A549 (cell line): Measurements from ENCODE around the gene TSPO. TPM values are rescaled to one million over a fixed set of nuclear protein-coding genes. Genes with fewer than 3 reads are reported as not detected.

ENCODE experiments used
- ATAC-seq, 2 experiments: fragments of 200-7000 bp in 1 of 2; fragments of >200 bp in 1 of 2; cut with Nextera tagmentation in 1 of 2; cut with Tn5 transposase in 1 of 2; 3 replicates each; pipeline versions ENCODE4 v1.8.0 to v1.9.1; 2018 to 2020; ENCODE audit warnings: mild to moderate bottlenecking in 1 of 2, moderate library complexity in 1 of 2
- CTCF ChIA-PET: fragments of 300-600 bp; sonication (Branson Sonifier 250); formaldehyde crosslinking; extraction: SDS; loops from one replicate; lab custom pipeline; 2021; ENCODE audit warnings: antibody characterized with exemption, inconsistent platforms; lab: Yijun Ruan, JAX
- POLR2A ChIA-PET: fragments of 350-600 bp; formaldehyde crosslinking; extraction: SDS; loops from one replicate; lab custom pipeline; 2021; ENCODE audit warnings: antibody characterized with exemption, inconsistent platforms; lab: Yijun Ruan, JAX
- DNase-seq, 2 experiments: peaks; one replicate each; pipeline versions ENCODE4 v3.0.0 to v3.0.0-alpha.2; 2011 to 2016; ENCODE audit warnings: low read depth in 1 of 2, low spot score in 1 of 2
- FAIRE-seq: peaks from 2 replicates; lab custom pipeline; 2011; peaks lifted over from hg19 to GRCh38; lab: Jason Lieb, UNC
- H3K27ac ChIP-seq, 2 experiments: fragments of >200 bp; sonication (Bioruptor Twin); formaldehyde crosslinking; 3 replicates each; pipeline ENCODE4 v1.5.1; 2016 to 2017
- H3K4me1 ChIP-seq: fragments of >200 bp; sonication (Bioruptor Twin); formaldehyde crosslinking; 3 replicates; pipeline ENCODE4 v1.6.1; 2016
- H3K4me2 ChIP-seq: fragments of >200 bp; sonication (Bioruptor Twin); formaldehyde crosslinking; 3 replicates; pipeline ENCODE4 v1.6.1; 2016
- H3K4me3 ChIP-seq: fragments of >200 bp; sonication (Bioruptor Twin); formaldehyde crosslinking; 3 replicates; pipeline ENCODE4 v1.5.1; 2016
- H3K9me3 ChIP-seq: fragments of >200 bp; sonication (Bioruptor Twin); formaldehyde crosslinking; 3 replicates; pipeline ENCODE4 v1.6.1; 2016
- ATOH8 ChIP-seq: fragments of 250-450 bp; sonication (Bioruptor Pico); IDR thresholded peaks from 2 replicates; pipeline ENCODE4 v1.5.0; 2020; ENCODE audit warnings: low read depth, mild to moderate bottlenecking, moderate library complexity
- BCL3 ChIP-seq: fragments of >200 bp; sonication (Bioruptor Twin); formaldehyde crosslinking; IDR thresholded peaks from 3 replicates; pipeline ENCODE4 v1.6.1; 2016
- CBX2 ChIP-seq: fragments of 200-600 bp; sonication (generic); IDR thresholded peaks from 2 replicates; pipeline ENCODE4 v1.6.1; 2016; ENCODE audit warnings: low read depth, mild to moderate bottlenecking, borderline replicate concordance
- CEBPB ChIP-seq, 2 experiments: fragments of >200 bp in 1 of 2; sonication (Bioruptor Twin) in 1 of 2; formaldehyde crosslinking in 1 of 2; IDR thresholded peaks; 2 replicates each; pipeline ENCODE4 v1.6.1; 2012 to 2016
- CHD2 ChIP-seq: fragments of 150-350 bp; IDR thresholded peaks from 2 replicates; pipeline ENCODE4 v1.6.1; 2014; ENCODE audit warnings: low read length; ENCODE audit not compliant: partially characterized antibody
- CHD4 ChIP-seq: fragments of 200-600 bp; sonication (generic); IDR thresholded peaks from 2 replicates; pipeline ENCODE4 v1.6.1; 2016; ENCODE audit warnings: antibody characterized with exemption, mild to moderate bottlenecking, borderline replicate concordance
- E2F6 ChIP-seq: IDR thresholded peaks from 2 replicates; pipeline ENCODE4 v1.6.1; 2012; ENCODE audit warnings: low read depth, borderline replicate concordance
- EHMT2 ChIP-seq: fragments of 200-600 bp; sonication (generic); IDR thresholded peaks from 2 replicates; pipeline ENCODE4 v1.6.1; 2016; ENCODE audit warnings: antibody characterized with exemption, low read depth, mild to moderate bottlenecking, moderate library complexity
- GATA3 ChIP-seq: IDR thresholded peaks from 2 replicates; pipeline ENCODE4 v1.6.1; 2012; ENCODE audit warnings: borderline replicate concordance
- HEYL ChIP-seq: fragments of 250-450 bp; sonication (Bioruptor Pico); IDR thresholded peaks from 2 replicates; pipeline ENCODE4 v1.8.0; 2021; ENCODE audit warnings: mild to moderate bottlenecking, moderate library complexity
- HOXA7 ChIP-seq: fragments of 250-450 bp; sonication (Bioruptor Pico); IDR thresholded peaks from 2 replicates; pipeline ENCODE4 v1.5.0; 2020; ENCODE audit warnings: mild to moderate bottlenecking, moderate library complexity
- HOXB5 ChIP-seq: fragments of 250-450 bp; sonication (Bioruptor Pico); IDR thresholded peaks from 2 replicates; pipeline ENCODE4 v1.5.0; 2020; ENCODE audit warnings: mild to moderate bottlenecking, moderate library complexity
- JUN ChIP-seq, 2 experiments: fragments of >200 bp; sonication (Bioruptor Twin); formaldehyde crosslinking; IDR thresholded peaks; 2 replicates in 1 of 2; 3 replicates in 1 of 2; pipeline ENCODE4 v1.6.1; 2016 to 2017
- JUNB ChIP-seq: fragments of >200 bp; sonication (Bioruptor Twin); formaldehyde crosslinking; IDR thresholded peaks from 2 replicates; pipeline ENCODE4 v1.6.1; 2016
- KDM1A ChIP-seq: fragments of 200-600 bp; sonication (generic); IDR thresholded peaks from 2 replicates; pipeline ENCODE4 v1.6.1; 2016; ENCODE audit warnings: low read depth, mild to moderate bottlenecking
- KDM5A ChIP-seq: fragments of 200-600 bp; sonication (generic); IDR thresholded peaks from 2 replicates; pipeline ENCODE4 v1.6.1; 2016; ENCODE audit warnings: antibody characterized with exemption, mild to moderate bottlenecking
- MAFK ChIP-seq: fragments of 450-650 bp; IDR thresholded peaks from 2 replicates; pipeline ENCODE4 v1.6.1; 2014; ENCODE audit not compliant: partially characterized antibody
- MAZ ChIP-seq: fragments of 150-350 bp; IDR thresholded peaks from 2 replicates; pipeline ENCODE4 v1.6.1; 2014; ENCODE audit warnings: antibody characterized with exemption, low read depth, low read length, borderline replicate concordance
- RAD21 ChIP-seq, 2 experiments: fragments of >200 bp in 1 of 2; sonication (Bioruptor Twin) in 1 of 2; formaldehyde crosslinking in 1 of 2; IDR thresholded peaks in 1 of 2; conservative IDR thresholded peaks in 1 of 2; 2 replicates in 1 of 2; 3 replicates in 1 of 2; pipeline ENCODE4 v1.6.1; 2012 to 2018; ENCODE audit warnings: inconsistent platforms in 1 of 2
- REST ChIP-seq: fragments of 200-600 bp; sonication (generic); IDR thresholded peaks from 2 replicates; pipeline ENCODE4 v1.6.1; 2016; ENCODE audit warnings: antibody characterized with exemption, mild to moderate bottlenecking, moderate library complexity
- SMC3 ChIP-seq: fragments of >200 bp; sonication (Bioruptor Twin); formaldehyde crosslinking; IDR thresholded peaks from 3 replicates; pipeline ENCODE4 v1.6.1; 2018; ENCODE audit warnings: inconsistent platforms
- SREBF2 ChIP-seq: fragments of 450-650 bp; IDR thresholded peaks from 2 replicates; pipeline ENCODE4 v1.6.1; 2014; ENCODE audit warnings: mild to moderate bottlenecking, moderate library complexity
- ZFP36 ChIP-seq: fragments of 450-650 bp; IDR thresholded peaks from 2 replicates; pipeline ENCODE4 v1.6.1; 2014; ENCODE audit warnings: borderline replicate concordance; ENCODE audit not compliant: partially characterized antibody
- WGBS: methylation state at CpG from one replicate; pipeline ENCODE4 v1.1.6; 2017; ENCODE audit errors: missing lambda C conversion rate; 5-methylcytosine and 5-hydroxymethylcytosine counted together
- polyA plus RNA-seq, 4 experiments: library from polyadenylated mRNA; depleted of rRNA in 3 of 4; stranded (reverse); fragments of >200 nt; fragmentation: RNase III in 1 of 4; extraction: RNeasy Plus Mini Kit Qiagen cat#74134 plus additional on column Dnase treatment in 1 of 4; gene quantifications; 2 replicates in 3 of 4; 3 replicates in 1 of 4; pipeline ENCODE4 v1.2.3, GENCODE V29; 2011 to 2017
- TF ChIP-seq, protein P1 (sequence below): IDR thresholded peaks from 2 replicates; pipeline ENCODE4 v1.6.1; 2012
- TF ChIP-seq, protein P2 (sequence below): fragments of >200 bp; sonication (Bioruptor Twin); formaldehyde crosslinking; IDR thresholded peaks from 3 replicates; pipeline ENCODE4 v1.5.1; 2016

Gene TSPO
- polyA plus RNA-seq, 2 of the 4 experiments (the other 2 are of a cell fraction) = 43.2 to 94.4 TPM

DNA sequence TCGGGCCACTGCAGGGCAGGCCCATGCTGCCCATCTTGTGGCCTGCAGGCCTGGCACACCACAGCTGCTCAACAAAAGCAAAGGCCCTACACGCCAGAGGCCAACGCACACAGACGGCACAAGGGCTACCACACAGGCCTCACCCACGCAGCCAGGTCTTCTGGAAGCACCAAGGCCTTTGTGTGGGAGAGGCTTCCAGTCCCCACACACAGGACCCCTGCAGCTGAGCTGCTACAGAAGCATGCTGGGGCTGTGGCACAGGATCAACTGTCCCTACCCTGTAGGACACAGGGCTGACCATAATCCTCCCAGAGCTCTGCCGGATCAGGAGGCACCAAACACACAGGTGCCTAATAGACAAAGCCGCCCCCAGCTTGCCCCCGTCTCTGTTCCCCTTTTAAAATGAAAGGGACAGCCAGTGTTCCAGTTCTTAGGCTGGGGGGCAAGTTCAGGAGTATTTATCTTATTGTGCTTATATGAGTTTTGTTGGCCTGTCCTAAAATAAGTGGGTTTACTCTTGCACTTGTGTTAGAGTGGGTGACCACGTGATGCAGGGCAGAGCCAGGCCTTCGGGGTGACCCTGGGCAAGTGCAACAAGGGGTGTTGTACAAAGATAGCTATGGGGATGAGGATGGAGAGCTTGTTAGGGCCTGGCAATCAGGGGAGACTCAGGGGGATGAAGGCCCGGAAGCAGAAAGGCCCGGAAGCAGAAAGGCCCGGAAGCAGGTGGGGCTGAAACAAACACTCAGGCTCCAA, 30.1 kb downstream of the TSPO start:
- TF ChIP-seq ATOH8 (no peak), KDM1A (no peak), E2F6 (no peak), CHD4 (no peak), SMC3 (no peak), BCL3 (no peak), CEBPB (IDR thresholded peaks at IDR 0.05) (no peak), KDM5A (no peak), REST (no peak), HOXB5 (CRISPR knock-in tag) (no peak), JUN (IDR thresholded peaks at IDR 0.05) (no peak), MAZ (no peak), EHMT2 (no peak), SREBF2 (no peak)
- TF ChIP-seq, protein P1, sequence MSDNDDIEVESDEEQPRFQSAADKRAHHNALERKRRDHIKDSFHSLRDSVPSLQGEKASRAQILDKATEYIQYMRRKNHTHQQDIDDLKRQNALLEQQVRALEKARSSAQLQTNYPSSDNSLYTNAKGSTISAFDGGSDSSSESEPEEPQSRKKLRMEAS = no peak
- CTCF ChIA-PET = no interaction called here
- FAIRE-seq = no peak

DNA sequence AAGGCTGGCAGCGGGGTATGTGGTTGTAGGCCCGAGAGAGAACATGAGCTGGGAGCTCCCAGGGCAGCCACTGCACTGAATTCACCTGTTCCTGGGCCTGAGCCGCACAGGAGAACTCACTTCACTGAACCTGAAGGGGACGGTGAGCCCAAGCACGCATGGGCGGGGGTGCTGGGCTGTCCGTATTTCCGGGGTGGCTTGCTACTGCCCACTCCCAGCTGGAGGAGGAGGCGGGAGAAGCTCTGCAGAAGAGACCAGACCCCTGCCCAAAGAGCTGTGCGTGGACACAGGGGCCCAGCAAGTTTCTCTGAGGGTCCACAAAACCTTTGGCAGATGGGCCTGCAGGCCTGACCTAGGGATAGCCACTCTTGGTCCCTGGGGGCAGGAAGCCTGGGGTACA, 30.8 kb downstream of the TSPO start:
- no peak for FAIRE-seq
- DNase-seq = no peak
- ChIA-PET CTCF (no interaction called here), POLR2A (no interaction called here)
- no peak overlapping the region for H3K4me2 ChIP-seq
- WGBS = 90% methylated on average over 5 of the region's 10 CpGs
- H3K4me3 ChIP-seq = no peak overlapping the region
- ATAC-seq = no peak
- no peaks in the 10 kb centered on the region for H3K9me3 ChIP-seq
- peaks cover 12% of the 10 kb centered on the region; the same call in 1 of the 3 replicates for H3K4me1 ChIP-seq
- TF ChIP-seq MAFK (no peak), KDM1A (no peak), CHD2 (no peak), CBX2 (no peak), HEYL (no peak), JUNB (no peak), EHMT2 (no peak), RAD21 (conservative IDR thresholded peaks at IDR 0.05 in 1 of 2, IDR thresholded peaks at IDR 0.05 in 1 of 2) (no peak), ZFP36 (no peak), HOXA7 (no peak), E2F6 (no peak), GATA3 (no peak)
- TF ChIP-seq, protein P2, sequence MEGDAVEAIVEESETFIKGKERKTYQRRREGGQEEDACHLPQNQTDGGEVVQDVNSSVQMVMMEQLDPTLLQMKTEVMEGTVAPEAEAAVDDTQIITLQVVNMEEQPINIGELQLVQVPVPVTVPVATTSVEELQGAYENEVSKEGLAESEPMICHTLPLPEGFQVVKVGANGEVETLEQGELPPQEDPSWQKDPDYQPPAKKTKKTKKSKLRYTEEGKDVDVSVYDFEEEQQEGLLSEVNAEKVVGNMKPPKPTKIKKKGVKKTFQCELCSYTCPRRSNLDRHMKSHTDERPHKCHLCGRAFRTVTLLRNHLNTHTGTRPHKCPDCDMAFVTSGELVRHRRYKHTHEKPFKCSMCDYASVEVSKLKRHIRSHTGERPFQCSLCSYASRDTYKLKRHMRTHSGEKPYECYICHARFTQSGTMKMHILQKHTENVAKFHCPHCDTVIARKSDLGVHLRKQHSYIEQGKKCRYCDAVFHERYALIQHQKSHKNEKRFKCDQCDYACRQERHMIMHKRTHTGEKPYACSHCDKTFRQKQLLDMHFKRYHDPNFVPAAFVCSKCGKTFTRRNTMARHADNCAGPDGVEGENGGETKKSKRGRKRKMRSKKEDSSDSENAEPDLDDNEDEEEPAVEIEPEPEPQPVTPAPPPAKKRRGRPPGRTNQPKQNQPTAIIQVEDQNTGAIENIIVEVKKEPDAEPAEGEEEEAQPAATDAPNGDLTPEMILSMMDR = no peak
- no peak overlapping the region for H3K27ac ChIP-seq

More for the DNA sequence above, 30.1 kb downstream of the TSPO start:
- Histone ChIP-seq H3K4me3 (no peak overlapping the region), H3K4me2 (no peak overlapping the region), H3K27ac (no peak overlapping the region), H3K4me1 (peaks cover 12% of the 10 kb centered on the region; the same call in 1 of the 3 replicates), H3K9me3 (no peaks in the 10 kb centered on the region)
- DNase-seq (no peak), ATAC-seq (no peak)
- 96% methylated on average over 9 of the region's 13 CpGs for WGBS
- POLR2A ChIA-PET = no interaction called here
